ENCODE results near the gene TMEM117.

TMEM117 gene

DNA sequence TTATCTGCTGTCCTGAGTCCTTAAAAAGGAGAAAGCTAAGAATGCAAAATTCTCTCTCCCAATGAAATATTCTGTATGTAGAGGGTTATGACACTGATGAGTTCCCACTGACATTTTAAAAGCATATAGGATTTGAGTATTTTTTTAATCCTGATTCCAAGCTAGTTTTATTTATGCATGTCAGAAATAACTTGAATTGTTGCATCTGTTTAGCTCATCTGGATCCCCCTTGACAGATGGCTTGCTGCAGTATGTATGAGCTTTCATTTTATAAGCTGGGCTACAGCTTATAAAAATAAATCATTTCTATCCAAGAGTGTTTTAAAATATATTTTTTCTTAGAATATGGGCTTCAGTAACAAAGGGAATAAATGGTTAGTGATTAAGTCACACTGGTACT, 545.0 kb downstream of the TMEM117 start:
- no peak for DNase-seq (ENCODE audit: low read depth)

- no peak for DNase-seq (ENCODE audit: low read depth)
Measured at GRCh38 chr12:44381341-44381740, 545.5 kb downstream of the TMEM117 start.

DNA sequence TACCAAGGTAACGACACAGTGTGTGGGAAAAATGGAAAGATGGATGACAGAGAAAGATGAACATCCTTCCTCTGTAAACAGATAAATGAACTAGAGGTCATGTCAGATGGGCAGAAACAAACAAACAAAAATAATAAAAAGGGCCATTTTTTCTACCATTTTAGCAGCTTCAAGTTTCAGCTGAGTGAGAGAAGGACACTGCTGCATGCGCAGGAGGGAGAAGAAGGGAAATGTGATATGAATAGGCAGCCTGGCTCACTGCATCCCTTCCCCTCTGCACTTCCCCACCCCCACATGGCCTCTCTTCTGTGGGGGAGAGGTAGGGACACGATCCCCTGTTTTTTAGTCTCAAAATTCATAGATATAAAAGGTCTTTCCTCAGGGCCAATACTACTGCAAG, 548.3 kb downstream of the TMEM117 start:
- DNase-seq (ENCODE audit: low read depth): no peak

DNA sequence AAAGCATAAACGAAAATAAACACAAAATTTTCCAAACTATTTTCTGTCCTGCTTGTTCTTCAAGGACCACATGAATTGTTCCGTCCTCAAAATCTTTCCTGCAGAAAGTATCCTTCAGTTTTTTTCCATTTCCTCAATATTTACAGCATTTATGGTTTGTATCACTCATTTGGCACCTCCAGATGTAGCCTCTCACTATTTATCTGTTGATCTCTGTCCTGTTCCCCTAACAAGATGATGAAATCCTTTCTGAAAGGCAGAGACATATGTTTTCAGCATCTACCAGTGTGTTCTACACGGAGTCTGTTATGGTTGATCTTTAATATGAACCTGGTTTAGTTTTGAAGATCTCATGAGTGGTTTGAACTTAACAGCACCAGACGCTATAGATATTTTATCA, 550.1 kb downstream of the TMEM117 start:
- no peak for DNase-seq (ENCODE audit: low read depth)

- no peak for DNase-seq (ENCODE audit: low read depth)
Measured at GRCh38 chr12:44387581-44387980, 551.7 kb downstream of the TMEM117 start.

- no peak for DNase-seq (ENCODE audit: low read depth)
Measured at GRCh38 chr12:44389038-44389437, 553.2 kb downstream of the TMEM117 start.

GRCh38 chr12:44389896-44390295, 554.0 kb downstream of the TMEM117 start:
- no peak for DNase-seq (ENCODE audit: low read depth)

- DNase-seq (ENCODE audit: low read depth): no peak
Measured at GRCh38 chr12:44397631-44398030, 561.8 kb downstream of the TMEM117 start.

- DNase-seq (ENCODE audit: low read depth): no peak
Measured at GRCh38 chr12:44403185-44403584, 567.3 kb downstream of the TMEM117 start.

- DNase-seq (ENCODE audit: low read depth): no peak
Measured at GRCh38 chr12:44405297-44405696, 569.4 kb downstream of the TMEM117 start.

- no peak for DNase-seq (ENCODE audit: low read depth)
Measured at GRCh38 chr12:44422559-44422958, 586.7 kb downstream of the TMEM117 start.

- no peak for DNase-seq (ENCODE audit: low read depth)
Measured at GRCh38 chr12:44428825-44429224, 592.9 kb downstream of the TMEM117 start.

GRCh38 chr12:44431647-44432343, 595.9 kb downstream of the TMEM117 start:
- no peak for DNase-seq (ENCODE audit: low read depth)

GRCh38 chr12:44433659-44434058, 597.8 kb downstream of the TMEM117 start:
- DNase-seq (ENCODE audit: low read depth): no peak

- DNase-seq (ENCODE audit: low read depth): no peak
Measured at GRCh38 chr12:44436756-44437155, 600.9 kb downstream of the TMEM117 start.

Measured in stimulated activated CD4-positive, alpha-beta T cell treated with anti-CD3 and anti-CD28 coated beads, Interleukin-2, amount 100 ng/mL, for 4 hours (primary cell).